Muscle of leg (tissue), 16 donors: ENCODE data around the gene CYP4A11. TPM values are rescaled to one million over a fixed set of nuclear protein-coding genes. Genes with fewer than 3 reads are reported as not detected.
"Not testable (repeated sequence)": the region's sequence is repeated elsewhere in the genome, so short reads cannot be mapped to it uniquely, and the experiment has no call there.

ENCODE experiments used
- DNase-seq: peaks from one replicate; pipeline ENCODE4 v3.0.0; 2013
- H3K27ac ChIP-seq: one replicate; pipeline ENCODE4 v1.5.1; 2013; ENCODE audit warnings: mild to moderate bottlenecking, low read length, control low read depth
- H3K27me3 ChIP-seq: one replicate; pipeline ENCODE4 v1.6.1; 2013; ENCODE audit warnings: low read length; ENCODE audit not compliant: control insufficient read depth, insufficient read depth
- H3K36me3 ChIP-seq: one replicate; pipeline ENCODE4 v1.6.1; 2013; ENCODE audit warnings: low read length; ENCODE audit not compliant: control insufficient read depth, insufficient read depth
- H3K4me1 ChIP-seq: one replicate; pipeline ENCODE4 v1.6.1; 2013; ENCODE audit warnings: low read length; ENCODE audit not compliant: control insufficient read depth, insufficient read depth
- H3K4me3 ChIP-seq: one replicate; pipeline ENCODE4 v1.5.1; 2013; ENCODE audit warnings: low read length, control low read depth
- H3K9me3 ChIP-seq: replicated peaks from 2 replicates; pipeline ENCODE4 v1.6.1; 2013; ENCODE audit warnings: low read depth, low read length; ENCODE audit not compliant: control insufficient read depth
- WGBS: methylation state at CpG from one replicate; pipeline ENCODE4 v1.1.5; 2013; ENCODE audit warnings: missing lambda C conversion rate; ENCODE audit not compliant: insufficient coverage; 5-methylcytosine and 5-hydroxymethylcytosine counted together
- long read RNA-seq, 11 donors: transcript quantifications; one replicate each; lab custom pipeline, GENCODE V29; 2026
- polyA plus RNA-seq, 8 donors: library from polyadenylated mRNA; unstranded; fragments of 120-200 nt; gene quantifications; one replicate each; pipeline versions ENCODE4 v1.2.1 to v1.2.3, GENCODE V29; 2013; ENCODE audit warnings: inconsistent platforms in 1 of 8, low replicate concordance in 1 of 8; ENCODE audit not compliant: insufficient read length in 8 of 8, insufficient read depth in 1 of 8
- total RNA-seq: library from RNA; stranded (reverse); fragments of 120-200 nt; gene quantifications from one replicate; pipeline ENCODE4 v1.2.4, GENCODE V29; 2013

Gene CYP4A11
- total RNA-seq = 0.13 TPM
- polyA plus RNA-seq = 1 to 10 TPM in 1 of 8 donors, under 1 TPM in 4, not detected in 3; 0.06 to 1.0 (median 0.12) TPM
- long read RNA-seq, donor 1 = 0 reads
- long read RNA-seq, donor 2 = 0 reads
- long read RNA-seq, donor 3 = 0 reads
- long read RNA-seq, donor 4, partial matches to known transcripts = 0 of 1 reads
- long read RNA-seq, donor 4, other reads (novel, unspliced or antisense) = 0 of 1 reads
- long read RNA-seq, donor 5 = 0 reads
- long read RNA-seq, donor 6 = 0 reads
- long read RNA-seq, donor 7 = 0 reads
- long read RNA-seq, donor 8 = 0 reads
- long read RNA-seq, donor 9 = 0 reads
- long read RNA-seq, donor 10 = 0 reads
- long read RNA-seq, donor 11 = 0 reads

- Histone ChIP-seq H3K9me3 (no peaks in the 10 kb centered on the region), H3K4me3 (no peak within 1 kb of the TSS), H3K36me3 (no peaks in the 10 kb centered on the region), H3K27me3 (no peaks in the 10 kb centered on the region), H3K4me1 (no peaks in the 10 kb centered on the region), H3K27ac (no peak within 1 kb of the TSS)
- no CpG with 5 or more reads among the region's 5 CpGs for WGBS
- no peak for DNase-seq
Measured at GRCh38 chr1:46941135-46941694, at the start of gene CYP4A11. Gene CYP4A11, minus strand, starts transcription at chr1:46941476. Its CDS starts 43 bp downstream, at chr1:46941433.

DNA sequence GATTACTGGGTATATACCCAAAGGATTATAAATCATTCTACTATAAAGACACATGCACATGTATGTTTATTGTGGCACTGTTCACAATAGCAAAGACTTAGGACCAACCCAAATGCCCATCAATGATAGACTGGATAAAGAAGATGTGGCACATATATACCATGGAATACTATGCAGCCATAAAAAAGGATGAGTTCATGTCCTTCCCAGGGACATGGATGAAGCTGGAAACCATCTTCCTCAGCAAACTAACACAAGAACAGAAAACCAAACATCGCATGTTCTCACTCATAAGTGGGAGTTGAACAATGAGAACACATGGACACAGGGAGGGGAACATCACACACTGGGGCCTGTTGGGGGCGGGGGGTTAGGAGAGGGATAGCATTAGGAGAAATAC, 49.3 kb upstream of the CYP4A11 start:
- H3K4me1 ChIP-seq, H3K9me3 ChIP-seq, H3K4me3 ChIP-seq, H3K27ac ChIP-seq, H3K36me3 ChIP-seq, H3K27me3 ChIP-seq, DNase-seq: not testable (repeated sequence)
- no CpG with 5 or more reads among the region's 2 CpGs for WGBS

DNA sequence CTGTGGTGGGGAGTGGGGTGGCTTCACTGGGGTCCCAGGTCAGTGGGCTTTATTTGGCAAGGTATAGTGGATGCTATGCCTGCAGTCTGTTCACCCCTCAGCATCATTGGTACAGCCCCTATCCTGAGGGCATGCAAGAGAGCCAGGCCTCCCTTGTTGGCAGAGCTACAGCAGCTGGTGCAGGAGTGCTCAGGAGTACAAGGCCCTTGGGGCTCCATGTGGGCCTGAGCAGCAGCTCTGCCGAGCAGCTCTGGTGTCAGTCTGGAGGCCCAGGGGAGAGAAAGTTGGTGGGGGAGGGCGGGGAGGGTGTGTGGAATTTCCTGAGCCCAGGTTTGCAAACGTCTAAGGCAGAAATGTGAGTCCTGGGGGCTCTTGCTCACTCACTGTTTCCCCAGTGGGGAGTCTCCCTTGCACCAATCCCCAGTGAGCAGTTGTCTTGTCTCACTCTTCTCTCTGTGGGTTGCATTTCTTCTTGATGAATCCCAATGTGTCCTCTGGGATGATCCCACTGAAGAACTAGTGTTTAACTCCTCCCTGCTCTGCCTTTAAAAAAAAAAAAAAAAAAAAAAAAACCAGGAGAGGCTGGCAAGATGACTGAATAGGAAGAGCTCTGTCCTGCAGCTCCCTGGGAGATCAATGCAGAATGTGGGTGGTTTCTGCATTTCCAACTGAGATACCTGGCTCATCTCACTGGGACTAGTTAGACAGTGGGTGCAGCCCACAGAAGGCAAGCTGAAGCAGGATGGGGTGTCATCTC, 42.7 kb upstream of the CYP4A11 start:
- H3K36me3 ChIP-seq = no peaks in the 10 kb centered on the region
- no peaks in the 10 kb centered on the region for H3K9me3 ChIP-seq
- peaks cover 3% of the 10 kb centered on the region for H3K4me1 ChIP-seq
- 0% methylated on average over 1 of the region's 3 CpGs for WGBS
- H3K27me3 ChIP-seq = no peaks in the 10 kb centered on the region
- no peak overlapping the region for H3K27ac ChIP-seq
- no peak for DNase-seq
- H3K4me3 ChIP-seq = no peak overlapping the region

DNA sequence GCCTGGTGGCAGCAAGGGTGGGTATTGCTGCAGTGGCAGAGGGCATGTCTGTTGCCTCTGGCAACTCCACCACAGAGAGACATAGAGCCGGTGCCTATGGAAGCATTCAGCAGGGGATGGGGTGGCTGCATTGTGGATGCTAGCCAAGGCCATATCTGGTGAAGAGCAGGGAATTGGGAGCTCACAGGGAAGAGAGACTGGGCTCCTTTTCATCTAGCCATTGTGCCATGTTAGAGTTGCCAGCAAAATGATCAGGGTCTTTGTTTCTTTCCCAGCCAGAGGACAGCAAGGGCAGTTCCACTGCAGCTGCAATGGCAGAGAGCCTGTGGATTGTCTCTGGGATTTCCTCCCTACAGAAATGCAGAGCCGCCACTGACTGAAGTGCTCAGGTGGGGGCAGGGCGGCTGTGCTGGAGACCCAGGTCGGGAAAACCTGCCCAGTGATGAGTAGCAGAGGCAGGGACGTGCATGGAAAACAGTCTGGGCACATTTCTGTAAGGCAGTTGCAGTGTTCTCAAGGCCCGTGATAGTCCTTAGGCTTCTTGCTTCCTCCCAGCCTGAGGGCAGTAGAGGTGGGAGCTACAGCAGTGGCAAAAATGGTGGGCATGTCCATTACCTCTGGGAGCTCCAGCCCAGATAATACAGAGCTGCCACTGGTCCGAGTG, 42.0 kb upstream of the CYP4A11 start:
- Histone ChIP-seq H3K27ac (no peak overlapping the region), H3K4me1 (peaks cover 3% of the 10 kb centered on the region), H3K9me3 (no peaks in the 10 kb centered on the region), H3K27me3 (no peaks in the 10 kb centered on the region), H3K36me3 (no peaks in the 10 kb centered on the region), H3K4me3 (no peak overlapping the region)
- no peak for DNase-seq
- WGBS = 25% methylated on average over 5 of the region's 7 CpGs

GRCh38 chr1:46969014-46969619, 27.8 kb upstream of the CYP4A11 start:
- Histone ChIP-seq H3K27ac (no peak overlapping the region), H3K4me3 (no peak overlapping the region), H3K4me1 (no peaks in the 10 kb centered on the region), H3K9me3 (no peaks in the 10 kb centered on the region), H3K27me3 (no peaks in the 10 kb centered on the region), H3K36me3 (no peaks in the 10 kb centered on the region)
- 55% methylated on average over 5 of the region's 5 CpGs for WGBS
- no peak for DNase-seq

DNA sequence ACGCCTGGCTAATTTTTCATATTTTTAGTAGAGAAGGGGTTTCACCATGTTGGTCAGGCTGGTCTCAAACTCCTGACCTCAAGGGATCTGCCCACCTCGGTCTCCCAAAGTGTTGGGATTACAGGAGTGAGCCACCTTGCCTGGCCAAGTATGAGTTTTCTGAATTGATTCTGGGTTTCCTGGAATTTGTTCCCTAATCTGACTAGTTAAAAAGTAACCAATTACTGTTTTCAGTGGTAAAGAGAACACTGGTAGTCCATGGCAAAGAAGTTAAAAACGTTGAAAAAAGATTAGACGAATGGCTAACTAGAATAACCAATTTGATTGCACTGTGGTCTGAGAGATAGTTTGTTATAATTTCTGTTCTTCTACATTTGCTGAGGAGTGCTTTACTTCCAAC, 21.0 kb upstream of the CYP4A11 start:
- WGBS = 68% methylated on average over 2 of the region's 4 CpGs
- H3K36me3 ChIP-seq, H3K4me3 ChIP-seq, H3K27ac ChIP-seq, DNase-seq, H3K9me3 ChIP-seq, H3K27me3 ChIP-seq, H3K4me1 ChIP-seq: not testable (repeated sequence)

GRCh38 chr1:46961066-46961758, 19.9 kb upstream of the CYP4A11 start:
- WGBS = no CpG with 5 or more reads among the region's 2 CpGs
- no peaks in the 10 kb centered on the region for H3K4me1 ChIP-seq
- H3K27ac ChIP-seq = no peak overlapping the region
- DNase-seq = no peak
- no peaks in the 10 kb centered on the region for H3K36me3 ChIP-seq
- H3K27me3 ChIP-seq = no peaks in the 10 kb centered on the region
- H3K4me3 ChIP-seq = no peak overlapping the region
- no peaks in the 10 kb centered on the region for H3K9me3 ChIP-seq

DNA sequence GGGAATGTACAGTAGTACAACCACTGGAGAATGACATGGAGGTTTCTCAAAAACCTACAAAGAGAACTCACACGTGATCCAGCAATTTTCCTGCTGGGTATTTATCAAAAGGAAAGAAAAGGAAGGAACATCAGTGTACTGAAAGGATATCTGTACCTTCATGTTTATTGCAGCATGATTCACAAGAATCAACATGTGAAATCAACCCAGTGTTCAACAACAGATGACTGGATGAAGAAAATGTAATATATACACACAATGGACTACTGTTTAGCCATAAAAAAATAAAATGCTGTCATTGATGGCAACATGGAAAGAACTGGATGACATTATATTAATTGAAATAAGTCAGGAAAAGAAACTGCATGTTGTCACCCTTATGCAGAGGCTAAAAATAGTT, 19.0 kb upstream of the CYP4A11 start:
- Histone ChIP-seq H3K9me3 (no peaks in the 10 kb centered on the region), H3K27me3 (no peaks in the 10 kb centered on the region), H3K36me3 (no peaks in the 10 kb centered on the region), H3K4me1 (no peaks in the 10 kb centered on the region), H3K4me3 (no peak overlapping the region), H3K27ac (no peak overlapping the region)
- no CpG with 5 or more reads among the region's 1 CpG for WGBS
- no peak for DNase-seq

GRCh38 chr1:46955116-46955515, 13.8 kb upstream of the CYP4A11 start:
- H3K36me3 ChIP-seq, H3K27ac ChIP-seq, DNase-seq, H3K27me3 ChIP-seq, H3K4me3 ChIP-seq, H3K4me1 ChIP-seq, H3K9me3 ChIP-seq: not testable (repeated sequence)
- WGBS = 20% methylated on average over 1 of the region's 2 CpGs
